Mammary epithelial cell (primary cell): ENCODE results near the gene UBAP1.

Experiments
- EZH2 ChIP-seq: IDR thresholded peaks from 2 replicates; pipeline ENCODE4 v1.6.1; 2012; ENCODE audit warnings: low read length, inconsistent platforms, borderline replicate concordance
- TF ChIP-seq, protein P1 (sequence below), 2 donors: IDR thresholded peaks in 1 of 2; conservative IDR thresholded peaks in 1 of 2; 2 replicates each; pipeline ENCODE4 v1.5.1; 2011 to 2012; ENCODE audit warnings: inconsistent platforms in 2 of 2, low read length in 2 of 2, mild to moderate bottlenecking in 2 of 2, control low read depth in 1 of 2, low read depth in 1 of 2; ENCODE audit not compliant: insufficient read depth in 1 of 2; ENCODE audit errors: extremely low read depth in 1 of 2

DNA sequence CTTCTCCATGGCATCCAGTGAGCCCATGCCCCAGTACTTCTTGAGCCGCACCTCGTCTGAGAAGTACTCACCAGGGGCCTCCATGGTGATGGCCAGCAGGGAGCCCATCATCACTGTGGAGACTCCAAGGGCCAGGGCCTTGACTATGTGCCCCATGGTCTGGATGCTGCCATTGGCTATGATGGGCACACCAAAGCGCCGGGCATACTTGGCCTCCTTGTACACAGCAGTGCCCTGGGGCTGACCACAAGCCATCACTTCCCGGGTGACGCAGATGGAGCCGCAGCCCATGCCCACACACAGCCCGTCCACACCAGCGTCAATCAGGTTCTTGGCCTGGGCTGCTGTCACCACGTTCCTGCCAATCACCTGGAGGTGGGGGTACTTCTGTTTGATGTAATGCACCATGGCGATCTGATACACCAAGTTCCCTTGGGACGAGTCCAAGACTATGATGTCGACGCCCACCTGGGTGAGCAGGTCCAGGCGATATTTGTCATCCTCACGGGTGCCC, 45.4 kb upstream of the UBAP1 start:
- TF ChIP-seq, protein P1, sequence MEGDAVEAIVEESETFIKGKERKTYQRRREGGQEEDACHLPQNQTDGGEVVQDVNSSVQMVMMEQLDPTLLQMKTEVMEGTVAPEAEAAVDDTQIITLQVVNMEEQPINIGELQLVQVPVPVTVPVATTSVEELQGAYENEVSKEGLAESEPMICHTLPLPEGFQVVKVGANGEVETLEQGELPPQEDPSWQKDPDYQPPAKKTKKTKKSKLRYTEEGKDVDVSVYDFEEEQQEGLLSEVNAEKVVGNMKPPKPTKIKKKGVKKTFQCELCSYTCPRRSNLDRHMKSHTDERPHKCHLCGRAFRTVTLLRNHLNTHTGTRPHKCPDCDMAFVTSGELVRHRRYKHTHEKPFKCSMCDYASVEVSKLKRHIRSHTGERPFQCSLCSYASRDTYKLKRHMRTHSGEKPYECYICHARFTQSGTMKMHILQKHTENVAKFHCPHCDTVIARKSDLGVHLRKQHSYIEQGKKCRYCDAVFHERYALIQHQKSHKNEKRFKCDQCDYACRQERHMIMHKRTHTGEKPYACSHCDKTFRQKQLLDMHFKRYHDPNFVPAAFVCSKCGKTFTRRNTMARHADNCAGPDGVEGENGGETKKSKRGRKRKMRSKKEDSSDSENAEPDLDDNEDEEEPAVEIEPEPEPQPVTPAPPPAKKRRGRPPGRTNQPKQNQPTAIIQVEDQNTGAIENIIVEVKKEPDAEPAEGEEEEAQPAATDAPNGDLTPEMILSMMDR (conservative IDR thresholded peaks at IDR 0.05 in 1 of 2, IDR thresholded peaks at IDR 0.05 in 1 of 2; ENCODE audit: extremely low read depth in 1 of 2, insufficient read depth in 1 of 2, low read depth in 1 of 2, low read length in 2 of 2): no peak
- TF ChIP-seq EZH2: no peak
